HG02852 (cell line): ENCODE measurements around the gene FXYD7.

Experiments
- ATAC-seq: cut with Tn5 transposase; IDR thresholded peaks from one replicate; pipeline ENCODE4 v1.9.1; 2021; ENCODE audit warnings: mild to moderate bottlenecking, moderate library complexity; ENCODE audit not compliant: unreplicated experiment

FXYD7 gene

GRCh38 chr19:35162471-35163326 lies 19.6 kb downstream of the FXYD7 start:
- ATAC-seq, result no peak

- ATAC-seq, result no peak
These were observed 21.4 kb downstream of the FXYD7 start for GRCh38 chr19:35164418-35164817.

- no peak for ATAC-seq
These were observed 22.4 kb downstream of the FXYD7 start for GRCh38 chr19:35165200-35166058.

GRCh38 chr19:35166100-35167063 lies 23.3 kb downstream of the FXYD7 start:
- no peak for ATAC-seq

- ATAC-seq, result no peak
These were observed 24.4 kb downstream of the FXYD7 start for GRCh38 chr19:35167251-35168119.

- ATAC-seq, result no peak
These were observed 25.1 kb downstream of the FXYD7 start for GRCh38 chr19:35168196-35168595.

- no peak for ATAC-seq
These were observed 26.4 kb downstream of the FXYD7 start for GRCh38 chr19:35169221-35169995.

GRCh38 chr19:35170359-35171061 lies 27.5 kb downstream of the FXYD7 start:
- ATAC-seq, result no peak

- ATAC-seq, result no peak
These were observed 28.7 kb downstream of the FXYD7 start for GRCh38 chr19:35171730-35172129.

GRCh38 chr19:35174226-35174625 lies 31.2 kb downstream of the FXYD7 start:
- ATAC-seq, result no peak

- ATAC-seq, result no peak
These were observed 33.1 kb downstream of the FXYD7 start for GRCh38 chr19:35176181-35176570.

- no peak for ATAC-seq
These were observed 34.6 kb downstream of the FXYD7 start for GRCh38 chr19:35177377-35178274.

GRCh38 chr19:35178701-35179100 lies 35.6 kb downstream of the FXYD7 start:
- ATAC-seq, result no peak

- no peak for ATAC-seq
These were observed 36.8 kb downstream of the FXYD7 start for GRCh38 chr19:35179830-35180229.

GRCh38 chr19:35181387-35181786 lies 38.3 kb downstream of the FXYD7 start:
- ATAC-seq, result no peak

- ATAC-seq, result no peak
These were observed 41.2 kb downstream of the FXYD7 start for GRCh38 chr19:35184267-35184666.

- ATAC-seq, result no peak
These were observed 41.8 kb downstream of the FXYD7 start for GRCh38 chr19:35184884-35185283.
